Hepatocyte (in vitro differentiated cells): Measurements from ENCODE around the gene ZNF729. TPM values are rescaled to one million over a fixed set of nuclear protein-coding genes. Genes with fewer than 3 reads are reported as not detected.
"Not testable (repeated sequence)": the region's sequence is repeated elsewhere in the genome, so short reads cannot be mapped to it uniquely, and the experiment has no call there.

Experiments
- DNase-seq: peaks from one replicate; pipeline ENCODE4 v3.0.0-alpha.2; 2016; ENCODE audit warnings: low spot score
- H2AFZ ChIP-seq: fragments of 200-600 bp; sonication (generic); 2 replicates; pipeline ENCODE4 v1.6.0; 2016; ENCODE audit warnings: antibody characterized with exemption, mild to moderate bottlenecking
- H3K27ac ChIP-seq: fragments of 200-600 bp; sonication (generic); 2 replicates; pipeline ENCODE4 v1.5.1; 2016; ENCODE audit warnings: mild to moderate bottlenecking
- H3K27me3 ChIP-seq: fragments of 200-600 bp; sonication (generic); 2 replicates; pipeline ENCODE4 v1.6.1; 2016
- H3K36me3 ChIP-seq: fragments of 200-600 bp; sonication (generic); replicated peaks from 2 replicates; pipeline ENCODE4 v1.5.1; 2016; ENCODE audit warnings: low read depth; ENCODE audit not compliant: insufficient read depth
- H3K4me1 ChIP-seq: fragments of 200-600 bp; sonication (generic); 2 replicates; pipeline ENCODE4 v1.5.1; 2016; ENCODE audit warnings: mild to moderate bottlenecking, moderate library complexity; ENCODE audit not compliant: insufficient read depth
- H3K4me2 ChIP-seq: fragments of 200-600 bp; sonication (generic); 2 replicates; pipeline ENCODE4 v1.6.0; 2016
- H3K4me3 ChIP-seq: fragments of 200-600 bp; sonication (generic); 2 replicates; pipeline ENCODE4 v1.5.1; 2016; ENCODE audit warnings: mild to moderate bottlenecking
- H3K79me2 ChIP-seq: fragments of 200-600 bp; sonication (generic); 2 replicates; pipeline ENCODE4 v1.6.0; 2017; ENCODE audit warnings: mild to moderate bottlenecking
- H3K9me2 ChIP-seq: fragments of 200-600 bp; sonication (generic); replicated peaks from 2 replicates; pipeline ENCODE4 v1.6.0; 2017; ENCODE audit warnings: mild to moderate bottlenecking; ENCODE audit not compliant: insufficient read depth
- H3K9me3 ChIP-seq: fragments of 200-600 bp; sonication (generic); 2 replicates; pipeline ENCODE4 v1.5.1; 2016; ENCODE audit warnings: low read depth, mild to moderate bottlenecking
- H4K20me1 ChIP-seq: fragments of 200-600 bp; sonication (generic); 2 replicates; pipeline ENCODE4 v1.6.0; 2016; ENCODE audit warnings: mild to moderate bottlenecking; ENCODE audit not compliant: insufficient read depth, poor library complexity, severe bottlenecking
- EZH2 ChIP-seq: fragments of 200-600 bp; sonication (generic); IDR thresholded peaks from 2 replicates; pipeline ENCODE4 v1.6.1; 2016; ENCODE audit warnings: antibody characterized with exemption, mild to moderate bottlenecking, borderline replicate concordance
- EZH2phosphoT487 ChIP-seq: fragments of 200-600 bp; sonication (generic); IDR thresholded peaks from one replicate; pipeline ENCODE4 v1.6.1; 2018; ENCODE audit warnings: antibody characterized with exemption, mild to moderate bottlenecking, low read depth, moderate library complexity; ENCODE audit not compliant: unreplicated experiment, severe bottlenecking
- WGBS: methylation state at CpG from one replicate; pipeline ENCODE4 v1.1.6; 2016; ENCODE audit warnings: low lambda C conversion rate; ENCODE audit errors: missing lambda C conversion rate; 5-methylcytosine and 5-hydroxymethylcytosine counted together
- polyA plus RNA-seq: library from polyadenylated mRNA; unstranded; fragments of >200 nt; fragmentation: Nextera tagmentation; extraction: Ambion mirVana; gene quantifications from 2 replicates; pipeline ENCODE4 v1.2.1, GENCODE V29; 2016
- total RNA-seq: library from RNA; depleted of rRNA; stranded (reverse); fragments of >200 nt; gene quantifications from 2 replicates; pipeline ENCODE4 v1.2.3, GENCODE V29; 2014
- TF ChIP-seq, protein P1 (sequence below): fragments of 200-600 bp; sonication (generic); IDR thresholded peaks from 2 replicates; pipeline ENCODE4 v1.5.1; 2016; ENCODE audit warnings: antibody characterized with exemption, mild to moderate bottlenecking; ENCODE audit not compliant: poor library complexity

The ZNF729 gene
- total and polyA plus RNA-seq, 2 experiments from 2014 or later = not detected

DNA sequence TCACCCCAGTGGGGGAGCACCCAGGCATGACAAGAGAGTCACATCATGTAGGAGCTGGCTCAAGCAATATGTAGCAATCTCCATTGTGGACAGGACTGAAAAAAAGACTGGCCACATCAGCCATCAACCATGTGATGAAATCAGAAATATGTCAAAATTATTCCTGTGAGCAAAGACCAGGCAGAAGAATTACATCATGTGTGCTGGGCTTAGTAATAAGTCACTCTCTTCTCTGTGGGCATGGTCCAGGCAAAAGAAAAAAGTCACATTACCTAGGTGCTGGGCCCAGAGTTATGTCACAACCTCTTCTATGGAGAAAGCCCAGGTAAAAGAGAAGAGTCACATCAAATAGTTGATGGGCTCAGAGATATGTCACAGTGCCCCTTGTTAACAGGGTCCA is 28.3 kb upstream of the ZNF729 start:
- H3K27me3 ChIP-seq = no peaks in the 10 kb centered on the region
- H4K20me1 ChIP-seq = no peaks in the 10 kb centered on the region
- no peaks in the 10 kb centered on the region for H3K9me2 ChIP-seq
- H3K4me1 ChIP-seq = no peaks in the 10 kb centered on the region
- no peaks in the 10 kb centered on the region for H3K79me2 ChIP-seq
- H3K4me3 ChIP-seq = no peak overlapping the region
- no peak overlapping the region for H2AFZ ChIP-seq
- H3K4me2 ChIP-seq = no peak overlapping the region
- H3K9me3 ChIP-seq = no peaks in the 10 kb centered on the region
- no peak overlapping the region for H3K27ac ChIP-seq
- TF ChIP-seq, protein P1, sequence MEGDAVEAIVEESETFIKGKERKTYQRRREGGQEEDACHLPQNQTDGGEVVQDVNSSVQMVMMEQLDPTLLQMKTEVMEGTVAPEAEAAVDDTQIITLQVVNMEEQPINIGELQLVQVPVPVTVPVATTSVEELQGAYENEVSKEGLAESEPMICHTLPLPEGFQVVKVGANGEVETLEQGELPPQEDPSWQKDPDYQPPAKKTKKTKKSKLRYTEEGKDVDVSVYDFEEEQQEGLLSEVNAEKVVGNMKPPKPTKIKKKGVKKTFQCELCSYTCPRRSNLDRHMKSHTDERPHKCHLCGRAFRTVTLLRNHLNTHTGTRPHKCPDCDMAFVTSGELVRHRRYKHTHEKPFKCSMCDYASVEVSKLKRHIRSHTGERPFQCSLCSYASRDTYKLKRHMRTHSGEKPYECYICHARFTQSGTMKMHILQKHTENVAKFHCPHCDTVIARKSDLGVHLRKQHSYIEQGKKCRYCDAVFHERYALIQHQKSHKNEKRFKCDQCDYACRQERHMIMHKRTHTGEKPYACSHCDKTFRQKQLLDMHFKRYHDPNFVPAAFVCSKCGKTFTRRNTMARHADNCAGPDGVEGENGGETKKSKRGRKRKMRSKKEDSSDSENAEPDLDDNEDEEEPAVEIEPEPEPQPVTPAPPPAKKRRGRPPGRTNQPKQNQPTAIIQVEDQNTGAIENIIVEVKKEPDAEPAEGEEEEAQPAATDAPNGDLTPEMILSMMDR = no peak
- H3K36me3 ChIP-seq = no peaks in the 10 kb centered on the region
- DNase-seq = no peak

DNA sequence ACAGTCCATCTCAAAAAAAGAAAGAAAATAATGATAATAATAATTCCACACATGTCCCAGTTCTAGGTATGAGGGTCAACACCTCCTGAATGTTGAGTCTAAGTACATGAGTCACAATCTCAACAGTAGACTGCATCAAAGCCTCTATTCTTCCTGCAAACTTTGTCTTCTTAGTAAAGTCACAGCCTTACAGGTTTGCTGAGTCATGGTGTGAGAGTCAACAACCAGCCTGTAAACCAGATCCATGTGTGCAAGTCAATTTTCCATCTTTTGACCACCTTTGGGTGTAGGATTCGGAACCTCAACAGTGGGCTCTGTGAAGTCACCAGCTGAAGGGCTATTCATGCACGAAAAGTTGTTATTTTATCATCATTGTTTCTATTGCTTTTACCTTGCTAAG is 25.7 kb upstream of the ZNF729 start:
- no peaks in the 10 kb centered on the region for H3K27me3 ChIP-seq
- no peak overlapping the region for H3K4me3 ChIP-seq
- H3K79me2 ChIP-seq = no peaks in the 10 kb centered on the region
- no peak overlapping the region for H3K27ac ChIP-seq
- H3K4me1 ChIP-seq = no peaks in the 10 kb centered on the region
- no peaks in the 10 kb centered on the region for H3K9me2 ChIP-seq
- H3K9me3 ChIP-seq = peaks cover 2% of the 10 kb centered on the region
- DNase-seq = no peak
- no peak overlapping the region for H3K4me2 ChIP-seq
- no peaks in the 10 kb centered on the region for H3K36me3 ChIP-seq
- TF ChIP-seq EZH2 (no peak), EZH2phosphoT487 (no peak)
- TF ChIP-seq, protein P1 = no peak
- 64% methylated on average over 2 of the region's 2 CpGs for WGBS
- no peaks in the 10 kb centered on the region for H4K20me1 ChIP-seq
- H2AFZ ChIP-seq = no peak overlapping the region

DNA sequence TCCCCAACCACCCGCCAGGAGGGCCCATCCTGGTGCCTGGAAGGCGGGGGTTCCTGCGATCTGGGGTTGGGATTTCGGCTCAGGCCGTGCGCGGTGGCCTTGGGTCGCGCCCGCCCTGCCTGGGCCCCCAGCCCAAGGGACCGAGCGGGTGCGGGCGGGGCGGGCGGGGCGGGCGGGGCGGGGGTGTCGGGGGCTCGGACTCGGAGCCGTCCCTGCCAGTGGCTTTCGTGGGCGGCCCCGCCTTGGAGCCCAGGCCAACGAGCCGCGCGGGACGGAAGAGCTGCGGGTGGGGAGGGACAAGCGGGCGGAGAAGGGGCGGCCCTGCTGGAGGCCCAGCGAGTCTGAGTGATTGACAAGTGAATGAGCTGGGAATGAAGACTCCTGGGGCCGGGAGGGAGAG is 24.6 kb upstream of the ZNF729 start:
- H3K4me1 ChIP-seq = no peaks in the 10 kb centered on the region
- H3K27me3 ChIP-seq = no peaks in the 10 kb centered on the region
- no peaks in the 10 kb centered on the region for H3K79me2 ChIP-seq
- no peaks in the 10 kb centered on the region for H4K20me1 ChIP-seq
- no peak for TF ChIP-seq EZH2
- TF ChIP-seq, protein P1 = no peak
- TF ChIP-seq EZH2phosphoT487 = no peak
- WGBS = 91% methylated on average over 11 of the region's 37 CpGs
- no peak overlapping the region for H3K4me2 ChIP-seq
- no peak for DNase-seq
- H3K27ac ChIP-seq = no peak overlapping the region
- H3K36me3 ChIP-seq = no peaks in the 10 kb centered on the region
- peaks cover 2% of the 10 kb centered on the region for H3K9me3 ChIP-seq
- no peak overlapping the region for H3K4me3 ChIP-seq
- no peaks in the 10 kb centered on the region for H3K9me2 ChIP-seq
- no peak overlapping the region for H2AFZ ChIP-seq

DNA sequence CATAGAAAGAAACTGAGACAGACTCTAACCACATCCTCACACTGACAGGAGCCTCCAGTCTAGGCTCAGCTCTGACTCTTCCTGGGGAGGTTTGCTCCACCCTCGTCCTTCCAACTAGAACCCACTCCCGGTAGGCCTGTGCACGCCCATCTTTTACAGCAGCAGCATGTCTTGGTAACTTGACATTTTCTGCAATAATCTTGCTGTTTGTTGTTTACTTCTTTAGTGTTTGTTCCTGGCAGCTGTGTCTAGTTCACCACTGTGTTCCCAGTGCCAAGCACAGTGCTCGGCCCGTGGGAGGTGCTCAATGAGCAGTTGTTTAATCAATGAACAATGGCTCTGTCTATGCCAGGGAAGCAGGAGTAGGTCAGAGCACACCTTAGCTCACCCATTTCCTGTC is 23.1 kb upstream of the ZNF729 start:
- 65% methylated on average over 5 of the region's 5 CpGs for whole genome bisulfite sequencing
- no peak overlapping the region for H3K27ac ChIP-seq
- no peaks in the 10 kb centered on the region for H3K4me1 ChIP-seq
- TF ChIP-seq EZH2 (no peak), EZH2phosphoT487 (no peak)
- TF ChIP-seq, protein P1 = no peak
- no peak overlapping the region for H3K4me3 ChIP-seq
- H3K36me3 ChIP-seq = no peaks in the 10 kb centered on the region
- H3K9me2 ChIP-seq = no peaks in the 10 kb centered on the region
- H4K20me1 ChIP-seq = no peaks in the 10 kb centered on the region
- peaks cover 2% of the 10 kb centered on the region for H3K9me3 ChIP-seq
- no peak overlapping the region for H2AFZ ChIP-seq
- H3K27me3 ChIP-seq = no peaks in the 10 kb centered on the region
- no peak overlapping the region for H3K4me2 ChIP-seq
- H3K79me2 ChIP-seq = no peaks in the 10 kb centered on the region
- no peak for DNase-seq

DNA sequence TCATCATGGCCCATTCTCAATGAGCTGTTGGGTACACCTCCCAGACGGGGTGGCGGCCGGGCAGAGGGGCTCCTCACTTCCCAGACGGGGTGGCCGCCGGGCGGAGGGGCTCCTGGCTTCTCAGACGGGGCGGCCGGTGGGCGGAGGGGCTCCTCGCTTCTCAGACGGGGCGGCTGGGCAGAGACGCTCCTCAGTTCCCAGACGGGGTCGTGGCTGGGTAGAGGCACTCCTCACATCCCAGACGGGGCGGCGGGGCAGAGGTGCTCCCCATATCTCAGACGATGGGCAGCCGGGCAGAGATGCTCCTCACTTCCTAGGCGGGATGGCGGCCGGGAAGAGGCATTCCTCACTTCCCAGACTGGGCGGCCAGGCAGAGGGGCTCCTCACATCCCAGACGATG is 35.3 kb downstream of the ZNF729 start:
- not testable (repeated sequence) for H3K36me3 ChIP-seq, H3K27me3 ChIP-seq, H3K9me2 ChIP-seq, DNase-seq, H3K27ac ChIP-seq, H3K9me3 ChIP-seq, H3K4me2 ChIP-seq, H3K4me1 ChIP-seq, H2AFZ ChIP-seq, H3K4me3 ChIP-seq, H3K79me2 ChIP-seq, H4K20me1 ChIP-seq
- 87% methylated on average over 15 of the region's 27 CpGs for WGBS
